ENCODE measurements around the gene CYTH3.

Gene CYTH3

GRCh38 chr7:6164491-6164890 lies 107.9 kb downstream of the CYTH3 start:
- H3K27ac ChIP-seq = no peak overlapping the region

DNA sequence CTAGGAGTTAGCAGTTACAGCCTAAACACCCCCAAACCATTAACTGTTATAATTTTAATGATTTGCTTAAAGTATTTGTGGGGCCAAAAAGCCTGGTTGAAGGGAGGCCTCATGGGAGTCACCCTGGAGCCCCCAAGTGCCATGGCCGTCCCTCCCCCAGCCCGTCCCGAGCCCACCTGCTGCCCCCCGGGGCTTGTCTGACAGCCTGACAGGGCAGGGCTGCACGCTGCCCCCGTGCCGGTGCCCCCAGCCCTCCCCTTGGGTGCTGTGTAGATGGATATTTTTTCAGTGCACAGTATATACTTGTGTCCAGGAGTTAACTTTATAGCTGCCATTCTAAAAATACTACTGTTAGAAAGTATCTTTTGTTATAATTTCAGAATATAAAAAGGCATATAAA lies 108.4 kb downstream of the CYTH3 start:
- no peak overlapping the region for H3K27ac ChIP-seq

More at GRCh38 chr7:6164491-6164890, 107.9 kb downstream of the CYTH3 start:
- TF ChIP-seq ZFX (IDR thresholded peaks at IDR 0.05; ENCODE audit: borderline replicate concordance) (no peak), CTCF (IDR thresholded peaks at IDR 0.05) (peak; percentile 35)

DNA sequence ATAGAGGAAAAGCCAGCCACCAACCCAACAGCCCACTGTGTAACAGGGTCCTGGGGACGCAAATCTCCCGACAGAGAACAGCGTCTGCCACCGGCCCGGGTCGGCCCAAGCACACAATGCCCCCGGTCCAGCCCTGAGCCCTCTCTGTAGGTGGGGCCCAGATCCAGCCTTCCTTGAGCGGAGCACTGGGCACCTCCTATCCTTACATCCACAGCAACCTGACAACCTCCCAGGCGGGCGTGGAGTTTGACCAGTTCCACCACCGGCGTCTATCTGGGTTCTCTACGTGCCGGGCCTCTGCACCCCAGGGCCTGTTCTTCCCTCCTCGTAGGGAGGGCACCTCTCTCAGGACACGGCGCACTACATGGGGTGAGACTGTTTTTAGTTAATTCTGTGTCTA lies 109.0 kb downstream of the CYTH3 start:
- no peak overlapping the region for H3K27ac ChIP-seq

More for the DNA sequence above, 108.4 kb downstream of the CYTH3 start:
- no peak for TF ChIP-seq ZFX (IDR thresholded peaks at IDR 0.05; ENCODE audit: borderline replicate concordance)
- no peak for TF ChIP-seq CTCF (IDR thresholded peaks at IDR 0.05)

GRCh38 chr7:6162650-6163366 lies 109.6 kb downstream of the CYTH3 start:
- H3K27ac ChIP-seq = no peak overlapping the region
- no peak for TF ChIP-seq ZFX (IDR thresholded peaks at IDR 0.05; ENCODE audit: borderline replicate concordance)
- TF ChIP-seq CTCF (IDR thresholded peaks at IDR 0.05) = no peak

More for the DNA sequence above, 109.0 kb downstream of the CYTH3 start:
- TF ChIP-seq ZFX (IDR thresholded peaks at IDR 0.05; ENCODE audit: borderline replicate concordance) = no peak
- TF ChIP-seq CTCF (IDR thresholded peaks at IDR 0.05) = no peak

GRCh38 chr7:6162331-6162620 lies 110.1 kb downstream of the CYTH3 start:
- H3K27ac ChIP-seq = no peak overlapping the region

GRCh38 chr7:6161463-6162330 lies 110.7 kb downstream of the CYTH3 start:
- no peak for TF ChIP-seq CTCF (IDR thresholded peaks at IDR 0.05)
- TF ChIP-seq ZFX (IDR thresholded peaks at IDR 0.05; ENCODE audit: borderline replicate concordance) = no peak
- no peak overlapping the region for H3K27ac ChIP-seq

More at GRCh38 chr7:6162331-6162620, 110.1 kb downstream of the CYTH3 start:
- TF ChIP-seq ZFX (IDR thresholded peaks at IDR 0.05; ENCODE audit: borderline replicate concordance) (no peak), CTCF (IDR thresholded peaks at IDR 0.05) (no peak)

GRCh38 chr7:6160191-6160623 lies 112.2 kb downstream of the CYTH3 start:
- TF ChIP-seq CTCF (IDR thresholded peaks at IDR 0.05) (peak; percentile 76), ZFX (IDR thresholded peaks at IDR 0.05; ENCODE audit: borderline replicate concordance) (no peak)
- no peak overlapping the region for H3K27ac ChIP-seq

All from 22Rv1 (cell line).